GM12878 (cell line): ENCODE measurements around the gene CPSF4. TPM values are rescaled to one million over a fixed set of nuclear protein-coding genes. Genes with fewer than 3 reads are reported as not detected.

ENCODE experiments used
- ATAC-seq: fragments of 200-7000 bp; cut with Tn5 transposase; 3 replicates; pipeline ENCODE4 v1.9.1; 2020; ENCODE audit warnings: mild to moderate bottlenecking, moderate library complexity
- BruUV-seq: library from RNA; stranded (reverse); fragments of 400-500 nt; replicated peaks from 2 replicates; lab custom pipeline; 2021; lab: Mats Ljungman, UMichigan
- CTCF ChIA-PET: fragments of 300-600 bp; sonication (Branson Sonifier 250); formaldehyde crosslinking; extraction: SDS; loops from one replicate; lab custom pipeline; 2021; ENCODE audit warnings: inconsistent platforms; lab: Yijun Ruan, JAX
- POLR2A ChIA-PET: fragments of 350-600 bp; formaldehyde crosslinking; extraction: SDS; loops from one replicate; lab custom pipeline; 2021; ENCODE audit warnings: inconsistent platforms; lab: Charles Lee
- RAD21 ChIA-PET: fragments of 300-600 bp; sonication (Branson Sonifier 250); formaldehyde crosslinking; loops from one replicate; lab custom pipeline; 2023; ENCODE audit warnings: antibody characterized with exemption; ENCODE audit not compliant: unreplicated experiment; lab: Charles Lee
- SMC1A ChIA-PET: fragments of 300-600 bp; sonication (Branson Sonifier 250); formaldehyde crosslinking; loops from one replicate; lab custom pipeline; 2023; ENCODE audit not compliant: unreplicated experiment, uncharacterized antibody; lab: Charles Lee
- DNase-seq: peaks from one replicate; pipeline ENCODE4 v3.0.0-alpha.2; 2011; ENCODE audit warnings: low read depth, low spot score
- FAIRE-seq: peaks from 3 replicates; lab custom pipeline; 2011; peaks lifted over from hg19 to GRCh38; lab: Jason Lieb, UNC
- H2AFZ ChIP-seq: 2 replicates; pipeline ENCODE4 v1.6.0; 2011; ENCODE audit warnings: low read depth, low read length, control low read depth; ENCODE audit not compliant: control insufficient read depth
- H3K27ac ChIP-seq: 2 replicates; pipeline ENCODE4 v1.5.1; 2011; ENCODE audit warnings: control low read depth; ENCODE audit not compliant: control insufficient read depth, insufficient read depth
- H3K27me3 ChIP-seq, 2 experiments: replicated peaks in 1 of 2; 2 replicates each; pipeline versions ENCODE4 v1.6.0 to v1.6.1; 2011; ENCODE audit warnings: low read length in 1 of 2; ENCODE audit not compliant: control insufficient read depth in 2 of 2, insufficient read depth in 2 of 2
- H3K36me3 ChIP-seq, 2 experiments: 2 replicates each; pipeline ENCODE4 v1.5.1; 2011; ENCODE audit warnings: low read length in 1 of 2; ENCODE audit not compliant: control insufficient read depth in 2 of 2, insufficient read depth in 2 of 2
- H3K4me1 ChIP-seq: 2 replicates; pipeline ENCODE4 v1.6.1; 2011; ENCODE audit warnings: mild to moderate bottlenecking, low read length, moderate library complexity, mixed read lengths; ENCODE audit not compliant: control insufficient read depth, insufficient read depth
- H3K4me2 ChIP-seq: 2 replicates; pipeline ENCODE4 v1.6.0; 2011; ENCODE audit warnings: control low read depth; ENCODE audit not compliant: control insufficient read depth, insufficient read depth
- H3K4me3 ChIP-seq: fragments of 200-600 bp; sonication (generic); 2 replicates; pipeline ENCODE4 v1.5.1; 2016
- H3K79me2 ChIP-seq: 2 replicates; pipeline ENCODE4 v1.6.0; 2011; ENCODE audit warnings: low read length; ENCODE audit not compliant: control insufficient read depth, insufficient read depth
- H3K9ac ChIP-seq: 2 replicates; pipeline ENCODE4 v1.8.0; 2011; ENCODE audit warnings: low read length, control low read depth, mixed read lengths; ENCODE audit not compliant: control insufficient read depth, insufficient read depth
- H3K9me3 ChIP-seq: replicated peaks from 3 replicates; pipeline ENCODE4 v1.5.1; 2011; ENCODE audit warnings: mild to moderate bottlenecking, low read length; ENCODE audit not compliant: control insufficient read depth, insufficient read depth
- H4K20me1 ChIP-seq: 2 replicates; pipeline ENCODE4 v1.6.0; 2011; ENCODE audit not compliant: control insufficient read depth, insufficient read depth
- CREM ChIP-seq: IDR thresholded peaks from 2 replicates; pipeline ENCODE4 v1.6.1; 2014; ENCODE audit warnings: antibody characterized with exemption, low read depth
- E4F1 ChIP-seq: fragments of 450-650 bp; IDR thresholded peaks from 2 replicates; pipeline ENCODE4 v1.6.1; 2018; ENCODE audit warnings: borderline replicate concordance, mild to moderate bottlenecking; ENCODE audit not compliant: partially characterized antibody
- EED ChIP-seq: sonication (generic); IDR thresholded peaks from 2 replicates; pipeline ENCODE4 v1.6.1; 2016; ENCODE audit warnings: antibody characterized with exemption, low read depth
- ESRRA ChIP-seq: IDR thresholded peaks from 2 replicates; pipeline ENCODE4 v1.6.1; 2012; ENCODE audit warnings: mild to moderate bottlenecking, low read length, improper control_type of control experiment
- GABPA ChIP-seq: IDR thresholded peaks from 2 replicates; pipeline ENCODE4 v1.6.1; 2014; ENCODE audit warnings: antibody characterized with exemption, low read depth, mild to moderate bottlenecking, inconsistent platforms
- HDAC2 ChIP-seq: fragments of 200-600 bp; sonication (generic); IDR thresholded peaks from 2 replicates; pipeline ENCODE4 v1.6.1; 2017
- IRF4 ChIP-seq: IDR thresholded peaks from 2 replicates; pipeline ENCODE4 v1.6.1; 2011; ENCODE audit warnings: low read depth, low read length
- KLF5 ChIP-seq: fragments of 450-650 bp; IDR thresholded peaks from 2 replicates; pipeline ENCODE4 v1.6.1; 2014; ENCODE audit warnings: mild to moderate bottlenecking; ENCODE audit not compliant: partially characterized antibody
- MYC ChIP-seq: IDR thresholded peaks from 2 replicates; pipeline ENCODE4 v1.6.1; 2011; ENCODE audit warnings: mild to moderate bottlenecking, low read length, moderate library complexity, inconsistent platforms; ENCODE audit not compliant: insufficient read depth, insufficient replicate concordance, insufficient read length, severe bottlenecking
- NFIC ChIP-seq: IDR thresholded peaks from 2 replicates; pipeline ENCODE4 v1.6.1; 2012; ENCODE audit warnings: low read depth, mild to moderate bottlenecking, inconsistent platforms, low read length, moderate library complexity
- NFYB ChIP-seq: IDR thresholded peaks from 2 replicates; pipeline ENCODE4 v1.6.1; 2011; ENCODE audit warnings: low read depth, mild to moderate bottlenecking, low read length, improper control_type of control experiment, moderate library complexity; ENCODE audit not compliant: insufficient read depth
- PBX3 ChIP-seq: IDR thresholded peaks from 2 replicates; pipeline ENCODE4 v1.6.1; 2011; ENCODE audit warnings: mild to moderate bottlenecking, low read depth, low read length, moderate library complexity; ENCODE audit not compliant: insufficient replicate concordance
- PML ChIP-seq: IDR thresholded peaks from 2 replicates; pipeline ENCODE4 v1.6.1; 2012; ENCODE audit warnings: low read length, inconsistent platforms
- RAD51 ChIP-seq: fragments of 450-650 bp; IDR thresholded peaks from 2 replicates; pipeline ENCODE4 v1.6.1; 2016; ENCODE audit warnings: moderate library complexity, mild to moderate bottlenecking, inconsistent platforms
- RFX5 ChIP-seq: IDR thresholded peaks from 2 replicates; pipeline ENCODE4 v1.6.1; 2011; ENCODE audit warnings: low read depth, low read length, improper control_type of control experiment
- SIX5 ChIP-seq: IDR thresholded peaks from 2 replicates; pipeline ENCODE4 v1.6.1; 2011; ENCODE audit warnings: mild to moderate bottlenecking, low read depth, low read length, moderate library complexity; ENCODE audit not compliant: severe bottlenecking
- SREBF1 ChIP-seq: IDR thresholded peaks from 2 replicates; pipeline ENCODE4 v1.6.1; 2012; ENCODE audit warnings: mild to moderate bottlenecking, low read length
- TAF1 ChIP-seq: IDR thresholded peaks from 2 replicates; pipeline ENCODE4 v1.6.1; 2011; ENCODE audit warnings: mild to moderate bottlenecking, low read depth, low read length, borderline replicate concordance
- WRNIP1 ChIP-seq: IDR thresholded peaks from 2 replicates; pipeline ENCODE4 v1.6.1; 2011; ENCODE audit warnings: low read depth, low read length, improper control_type of control experiment, borderline replicate concordance
- ZNF207 ChIP-seq: fragments of 450-650 bp; IDR thresholded peaks from 2 replicates; pipeline ENCODE4 v1.6.1; 2014; ENCODE audit warnings: antibody characterized with exemption, mild to moderate bottlenecking, borderline replicate concordance
- ZNF384 ChIP-seq: IDR thresholded peaks from 2 replicates; pipeline ENCODE4 v1.6.1; 2012; ENCODE audit warnings: low read depth, mild to moderate bottlenecking, low read length, improper control_type of control experiment, borderline replicate concordance
- WGBS: methylation state at CpG from one replicate; pipeline ENCODE4 v1.1.6; 2016; ENCODE audit warnings: low lambda C conversion rate; ENCODE audit not compliant: insufficient replicate concordance, insufficient coverage; ENCODE audit errors: missing lambda C conversion rate; 5-methylcytosine and 5-hydroxymethylcytosine counted together
- in situ Hi-C: fragments of 300-500 bp; cut with MboI; formaldehyde crosslinking; loops from 9 replicates; pipeline ENCODE4 v1.14.3; 2018; ENCODE audit warnings: mixed read lengths
- intact Hi-C: fragments of 100-400 bp; cut with micrococcal nuclease; formaldehyde crosslinking; loops from one replicate; pipeline ENCODE4 v1.14.2; 2022; ENCODE audit not compliant: unreplicated experiment
- polyA plus RNA-seq, 11 experiments: library from polyadenylated mRNA; depleted of rRNA in 4 of 11; unstranded in 6 of 11; stranded (reverse) in 5 of 11; fragments of >200 nt; fragmentation: Nextera tagmentation in 4 of 11; fragmentation: Illumina TruSeq in 1 of 11; extraction: Ambion mirVana in 4 of 11; extraction: Trizol in 1 of 11; gene quantifications; 1 replicate in 1 of 11; 2 replicates in 10 of 11; pipeline versions ENCODE4 v1.2.1 to v1.2.3, GENCODE V29; 2011 to 2016; ENCODE audit warnings: inconsistent platforms in 2 of 11, missing spikeins in 2 of 11, low read depth in 1 of 11
- total RNA-seq, 4 experiments: library from RNA; depleted of rRNA in 3 of 4; stranded (reverse); fragments of >200 nt in 3 of 4; fragmentation: Illumina TruSeq in 1 of 4; extraction: Trizol in 1 of 4; gene quantifications; 2 replicates each; pipeline versions ENCODE4 v1.2.1 to v1.2.3, GENCODE V29; 2013 to 2021

The CPSF4 gene
- total and polyA plus RNA-seq, 10 of the 15 experiments (the other 5 are each of a cell fraction or from before 2014, with no cell fraction given), result 13.6 to 70.1 (median 45.0) TPM

GRCh38 chr7:99504603-99505323, 66.0 kb downstream of the CPSF4 start, which contains the start of gene ZKSCAN5:
TSS of gene ZKSCAN5 (plus strand) at chr7:99504662. CDS start at chr7:99506045, 1,383 bp downstream.
- RAD21 ChIA-PET, result interaction anchor here (0.7 to 1.5 kb wide), 4 partner anchors 31 to 578 kb away, joined by 3 to 10 read pairs (median 3); partner anchors contain the start of gene ZNF655
- CTCF ChIA-PET, result interaction anchor here (0.7 to 1.2 kb wide), 4 partner anchors 21 to 334 kb away, joined by 3 to 4 read pairs (median 3); no protein-coding TSS in a partner anchor
- POLR2A ChIA-PET, result interaction anchor here (0.6 to 2.0 kb wide), 14 partner anchors 11 to 1370 kb away, joined by 3 to 18 read pairs (median 5); partner anchors contain the start of genes ARPC1A, ATP5MF, BUD31 and FAM200A
- Histone ChIP-seq H3K4me2 (peak within 1 kb of the TSS; percentile 98), H3K9ac (peak within 1 kb of the TSS; percentile 94), H3K4me3 (peak within 1 kb of the TSS; percentile 91), H3K79me2 (peaks cover 33% of the 10 kb centered on the region), H2AFZ (peak within 1 kb of the TSS; percentile 99), H3K27me3 (no peaks in the 10 kb centered on the region), H3K27ac (peak within 1 kb of the TSS; percentile 83), H3K4me1 (peaks cover 5% of the 10 kb centered on the region), H4K20me1 (no peaks in the 10 kb centered on the region), H3K36me3 (no peaks in the 10 kb centered on the region), H3K9me3 (no peaks in the 10 kb centered on the region)
- peak; percentile 66 for FAIRE-seq
- peak; percentile 90 for ATAC-seq
- SMC1A ChIA-PET, result interaction anchor here (0.6 to 2.4 kb wide), 7 partner anchors 10 to 179 kb away, joined by 3 to 8 read pairs (median 4); partner anchors contain the start of genes ATP5MF and ZNF655
- WGBS, result 1% methylated on average over 52 of the region's 53 CpGs
- in situ Hi-C loops, result no loop called here
- intact Hi-C loops, result loop anchor here (1.0 to 2.0 kb wide), 3 partner anchors 48 to 112 kb away; partner anchors contain the start of genes CPSF4, FAM200A, PTCD1 and ZSCAN25
- peak; percentile 84 for DNase-seq
- BruUV-seq, result no TSS peak
- 0 out of 2 replicates have a peak, but pooled peaks have one; percentile 23 for TF ChIP-seq IRF4
- TF ChIP-seq ESRRA, result no peak
- TF ChIP-seq TAF1, result peak; percentile 98
- TF ChIP-seq SIX5, result peak; percentile 84
- peak; percentile 95 for TF ChIP-seq GABPA
- peak; percentile 91 for TF ChIP-seq CREM
- no peak for TF ChIP-seq RAD51
- no peak for TF ChIP-seq ZNF384
- no peak for TF ChIP-seq WRNIP1
- TF ChIP-seq RFX5, result 0 out of 2 replicates have a peak, but pooled peaks have one; percentile 40
- peak; percentile 83 for TF ChIP-seq NFYB
- TF ChIP-seq SREBF1, result peak; percentile 84
- TF ChIP-seq NFIC, result no peak
- TF ChIP-seq HDAC2, result no peak
- TF ChIP-seq EED, result no peak; the same call in 1 of the 2 replicates
- TF ChIP-seq KLF5, result no peak
- no peak for TF ChIP-seq PBX3
- no peak for TF ChIP-seq MYC
- peak; percentile 62 for TF ChIP-seq E4F1
- no peak; the same call in none of the 2 replicates for TF ChIP-seq PML
- TF ChIP-seq ZNF207, result peak; percentile 13; the same call in 1 of the 2 replicates
